Measurements from ENCODE around the gene UPF1.

DNA sequence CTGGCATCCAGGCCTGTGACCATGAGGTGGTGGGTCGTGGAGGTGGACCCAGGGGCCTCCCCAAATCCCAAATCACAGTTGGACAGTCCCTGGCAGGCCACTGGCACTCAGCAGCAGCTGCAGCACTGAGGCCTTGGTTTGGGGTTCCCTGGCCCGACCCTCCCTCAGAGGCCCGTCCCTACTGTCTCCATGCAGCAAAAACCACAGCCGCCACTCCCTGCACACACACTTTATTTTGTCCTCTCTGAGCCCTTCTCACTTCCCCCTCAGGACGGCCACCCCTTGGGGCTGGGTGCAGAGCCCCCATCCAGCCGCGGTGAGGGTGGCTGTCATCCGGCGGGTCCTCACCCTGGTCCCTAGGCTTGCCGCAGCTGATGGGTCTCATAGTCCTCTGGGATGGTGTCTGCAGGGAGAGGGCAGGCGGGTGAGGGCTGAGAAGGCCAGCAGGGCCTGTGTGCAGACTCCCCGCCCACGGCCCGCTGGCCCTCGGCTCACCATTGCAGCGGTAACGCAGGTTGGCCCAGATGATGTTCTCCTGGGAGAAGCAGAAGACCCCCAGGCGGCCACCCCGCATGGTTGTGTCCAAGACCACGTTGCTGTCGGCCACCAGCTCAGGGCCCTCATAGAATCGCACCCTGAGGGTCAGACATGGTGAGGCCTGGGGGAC, 49.1 kb upstream of the UPF1 start:
- TF ChIP-seq CTCF (IDR thresholded peaks at IDR 0.05; ENCODE audit: low read length) (no peak), EZH2 (optimal IDR thresholded peaks at IDR 0.05; ENCODE audit: low read depth, low read length) (no peak), EZH2phosphoT487 (IDR thresholded peaks at IDR 0.05; ENCODE audit: low read length) (no peak)
